Fibroblast of lung (primary cell): Measurements from ENCODE around the gene SLC4A5. TPM values are rescaled to one million over a fixed set of nuclear protein-coding genes. Genes with fewer than 3 reads are reported as not detected.

Source experiments
- DNase-seq, 2 donors: peaks; one replicate each; pipeline versions ENCODE4 v3.0.0 to v3.0.0-alpha.2; 2010; ENCODE audit warnings: low read depth in 2 of 2
- H2AFZ ChIP-seq: 2 replicates; pipeline ENCODE4 v1.5.1; 2012; ENCODE audit warnings: low read length, control low read depth, inconsistent platforms
- H3K27ac ChIP-seq: 2 replicates; pipeline ENCODE4 v1.5.1; 2011; ENCODE audit warnings: low read length, control low read depth; ENCODE audit not compliant: insufficient read depth
- H3K27me3 ChIP-seq: 2 replicates; pipeline ENCODE4 v1.5.1; 2011; ENCODE audit warnings: mild to moderate bottlenecking, low read length; ENCODE audit not compliant: control insufficient read depth, insufficient read depth
- H3K36me3 ChIP-seq: 2 replicates; pipeline ENCODE4 v1.5.1; 2011; ENCODE audit warnings: low read length; ENCODE audit not compliant: control insufficient read depth, insufficient read depth
- H3K4me1 ChIP-seq: 2 replicates; pipeline ENCODE4 v1.5.1; 2011; ENCODE audit warnings: low read length; ENCODE audit not compliant: control insufficient read depth, insufficient read depth; ENCODE audit errors: extremely low read depth
- H3K4me2 ChIP-seq: 2 replicates; pipeline ENCODE4 v1.5.1; 2011; ENCODE audit warnings: low read length, control low read depth; ENCODE audit not compliant: insufficient read depth; ENCODE audit errors: extremely low read depth
- H3K4me3 ChIP-seq, 4 experiments: fragments of 200-600 bp in 1 of 4; sonication (generic) in 1 of 4; replicated peaks in 1 of 4; 2 replicates each; pipeline ENCODE4 v1.5.1; 2011 to 2016; ENCODE audit warnings: low read length in 4 of 4, low read depth in 3 of 4, mild to moderate bottlenecking in 3 of 4, control low read depth in 2 of 4, inconsistent platforms in 1 of 4, mixed read lengths in 1 of 4; ENCODE audit not compliant: insufficient read depth in 1 of 4; ENCODE audit errors: control extremely low read depth in 1 of 4
- H3K79me2 ChIP-seq: 2 replicates; pipeline ENCODE4 v1.5.1; 2012; ENCODE audit warnings: mild to moderate bottlenecking, low read length, inconsistent platforms; ENCODE audit not compliant: control insufficient read depth, insufficient read depth
- H3K9ac ChIP-seq: 2 replicates; pipeline ENCODE4 v1.5.1; 2011; ENCODE audit warnings: mild to moderate bottlenecking, low read length, control low read depth; ENCODE audit not compliant: insufficient read depth
- H3K9me3 ChIP-seq: 2 replicates; pipeline ENCODE4 v1.5.1; 2012; ENCODE audit warnings: low read depth, low read length; ENCODE audit not compliant: control insufficient read depth, insufficient read depth
- H4K20me1 ChIP-seq: 2 replicates; pipeline ENCODE4 v1.5.1; 2011; ENCODE audit warnings: low read length; ENCODE audit not compliant: control insufficient read depth, insufficient read depth; ENCODE audit errors: extremely low read depth
- EZH2 ChIP-seq: IDR thresholded peaks from 2 replicates; pipeline ENCODE4 v1.5.1; 2012; ENCODE audit warnings: low read length, control low read depth, mild to moderate bottlenecking; ENCODE audit errors: missing control alignments
- polyA plus RNA-seq, 2 donors: library from polyadenylated mRNA; depleted of rRNA in 1 of 2; stranded (reverse) in 1 of 2; unstranded in 1 of 2; fragments of >200 nt; gene quantifications; 2 replicates each; pipeline ENCODE4 v1.2.1, GENCODE V29; 2011 to 2012; ENCODE audit warnings: missing spikeins in 1 of 2
- total RNA-seq: library from RNA; depleted of rRNA; stranded (reverse); fragments of >200 nt; gene quantifications from 2 replicates; pipeline ENCODE4 v1.2.1, GENCODE V29; 2014
- TF ChIP-seq, protein P1 (sequence below), 2 donors: IDR thresholded peaks in 1 of 2; conservative IDR thresholded peaks in 1 of 2; 1 replicate in 1 of 2; 2 replicates in 1 of 2; pipeline ENCODE4 v1.5.1; 2011 to 2012; ENCODE audit warnings: low read length in 2 of 2, control low read depth in 1 of 2, inconsistent platforms in 1 of 2, low read depth in 1 of 2, mild to moderate bottlenecking in 1 of 2

Gene SLC4A5
- total and polyA plus RNA-seq, 2 donors (not counting 1 experiment from before 2014, with no cell fraction given), result 0.12 to 0.17 TPM

DNA sequence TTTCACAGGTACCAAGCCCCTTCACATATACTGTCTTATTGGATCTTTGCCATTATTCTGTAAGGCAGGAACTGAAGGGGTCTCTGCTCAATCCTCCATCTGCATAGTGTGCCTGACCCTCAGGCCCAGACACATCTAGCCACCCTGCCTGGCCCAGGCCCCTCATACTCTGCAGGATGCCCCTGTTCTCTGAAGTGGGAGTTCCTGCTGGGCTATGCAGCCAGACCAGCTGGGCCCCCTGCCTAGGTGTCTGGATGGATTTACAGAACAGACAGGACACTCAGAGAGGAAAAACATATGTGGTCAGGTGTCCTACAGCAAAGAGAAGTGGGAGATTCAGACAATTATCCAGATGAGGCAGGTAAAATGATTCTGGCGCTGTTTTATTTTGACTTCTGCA, 42.0 kb downstream of the SLC4A5 start:
- no peaks in the 10 kb centered on the region for H3K79me2 ChIP-seq
- H3K9ac ChIP-seq, result no peak overlapping the region
- TF ChIP-seq, protein P1, sequence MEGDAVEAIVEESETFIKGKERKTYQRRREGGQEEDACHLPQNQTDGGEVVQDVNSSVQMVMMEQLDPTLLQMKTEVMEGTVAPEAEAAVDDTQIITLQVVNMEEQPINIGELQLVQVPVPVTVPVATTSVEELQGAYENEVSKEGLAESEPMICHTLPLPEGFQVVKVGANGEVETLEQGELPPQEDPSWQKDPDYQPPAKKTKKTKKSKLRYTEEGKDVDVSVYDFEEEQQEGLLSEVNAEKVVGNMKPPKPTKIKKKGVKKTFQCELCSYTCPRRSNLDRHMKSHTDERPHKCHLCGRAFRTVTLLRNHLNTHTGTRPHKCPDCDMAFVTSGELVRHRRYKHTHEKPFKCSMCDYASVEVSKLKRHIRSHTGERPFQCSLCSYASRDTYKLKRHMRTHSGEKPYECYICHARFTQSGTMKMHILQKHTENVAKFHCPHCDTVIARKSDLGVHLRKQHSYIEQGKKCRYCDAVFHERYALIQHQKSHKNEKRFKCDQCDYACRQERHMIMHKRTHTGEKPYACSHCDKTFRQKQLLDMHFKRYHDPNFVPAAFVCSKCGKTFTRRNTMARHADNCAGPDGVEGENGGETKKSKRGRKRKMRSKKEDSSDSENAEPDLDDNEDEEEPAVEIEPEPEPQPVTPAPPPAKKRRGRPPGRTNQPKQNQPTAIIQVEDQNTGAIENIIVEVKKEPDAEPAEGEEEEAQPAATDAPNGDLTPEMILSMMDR (conservative IDR thresholded peaks at IDR 0.05 in 1 of 2, IDR thresholded peaks at IDR 0.05 in 1 of 2; ENCODE audit: low read depth in 1 of 2, low read length in 2 of 2), result no peak
- TF ChIP-seq EZH2, result no peak
- no peak overlapping the region for H3K4me2 ChIP-seq
- no peak overlapping the region for H3K27ac ChIP-seq
- H3K36me3 ChIP-seq, result no peaks in the 10 kb centered on the region
- DNase-seq, result no peak
- no peak overlapping the region for H2AFZ ChIP-seq
- H3K27me3 ChIP-seq, result peaks cover 4% of the 10 kb centered on the region
- no peaks in the 10 kb centered on the region for H3K4me1 ChIP-seq
- no peaks in the 10 kb centered on the region for H3K9me3 ChIP-seq
- H4K20me1 ChIP-seq, result no peaks in the 10 kb centered on the region
- no peak overlapping the region for H3K4me3 ChIP-seq

DNA sequence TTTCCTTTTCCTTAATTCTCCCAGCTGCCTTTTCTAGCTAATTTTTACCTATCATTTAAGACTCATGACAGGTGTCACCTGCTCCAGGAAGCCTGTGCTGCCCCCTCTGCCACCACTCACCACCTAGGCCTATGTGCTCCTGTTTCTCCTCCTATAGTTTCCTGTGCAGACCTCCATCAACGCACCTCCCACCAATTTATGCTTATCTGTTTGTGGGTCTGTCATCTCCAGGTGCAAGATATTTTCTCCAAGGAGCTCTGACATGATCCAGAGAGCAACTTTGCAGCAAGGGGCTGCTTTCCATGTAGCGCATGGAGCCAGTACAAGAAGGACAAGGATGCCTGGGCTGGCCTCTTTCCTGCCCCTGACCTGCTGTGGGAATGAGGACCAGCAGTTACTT, 42.7 kb downstream of the SLC4A5 start:
- Histone ChIP-seq H3K79me2 (no peaks in the 10 kb centered on the region), H2AFZ (no peak overlapping the region), H4K20me1 (no peaks in the 10 kb centered on the region), H3K4me1 (no peaks in the 10 kb centered on the region), H3K9me3 (no peaks in the 10 kb centered on the region), H3K9ac (no peak overlapping the region), H3K36me3 (no peaks in the 10 kb centered on the region), H3K4me3 (no peak overlapping the region), H3K4me2 (no peak overlapping the region), H3K27me3 (peaks cover 4% of the 10 kb centered on the region), H3K27ac (no peak overlapping the region)
- TF ChIP-seq EZH2, result no peak
- TF ChIP-seq, protein P1 (conservative IDR thresholded peaks at IDR 0.05 in 1 of 2, IDR thresholded peaks at IDR 0.05 in 1 of 2; ENCODE audit: low read depth in 1 of 2, low read length in 2 of 2), result no peak
- no peak for DNase-seq

DNA sequence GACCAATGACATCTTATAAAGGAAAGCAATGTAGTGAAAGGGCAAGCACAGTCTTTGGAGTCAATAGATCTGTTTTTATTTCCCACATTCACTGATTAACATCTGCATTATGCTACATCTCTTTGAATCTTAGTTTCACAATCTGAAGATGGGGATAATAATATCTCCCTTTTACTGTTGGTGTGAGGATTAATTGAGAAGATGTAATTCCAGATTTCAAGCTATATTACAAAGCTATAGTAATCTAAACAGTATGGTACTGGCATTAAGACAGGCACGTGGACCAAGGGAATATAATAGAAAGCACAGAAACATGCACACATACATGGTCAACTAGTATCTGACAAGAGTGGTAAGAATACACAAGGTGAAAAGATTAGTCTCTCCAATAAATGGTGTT, 45.3 kb downstream of the SLC4A5 start:
- no peak for TF ChIP-seq EZH2
- TF ChIP-seq, protein P1 (conservative IDR thresholded peaks at IDR 0.05 in 1 of 2, IDR thresholded peaks at IDR 0.05 in 1 of 2; ENCODE audit: low read depth in 1 of 2, low read length in 2 of 2), result no peak

More for the DNA sequence above, 45.3 kb downstream of the SLC4A5 start:
- Histone ChIP-seq H3K79me2 (no peaks in the 10 kb centered on the region), H3K27ac (no peak overlapping the region), H4K20me1 (no peaks in the 10 kb centered on the region), H3K9ac (no peak overlapping the region), H3K4me3 (no peak overlapping the region), H3K4me2 (no peak overlapping the region), H3K36me3 (no peaks in the 10 kb centered on the region), H2AFZ (no peak overlapping the region), H3K9me3 (no peaks in the 10 kb centered on the region), H3K4me1 (no peaks in the 10 kb centered on the region), H3K27me3 (peaks cover 4% of the 10 kb centered on the region)
- DNase-seq, result no peak
